IPS DF 19.7 (cell line): ENCODE data around the gene RAB5A.
"Not testable (repeated sequence)": the region's sequence is repeated elsewhere in the genome, so short reads cannot be mapped to it uniquely, and the experiment has no call there.

ENCODE experiments used
- DNase-seq: peaks from one replicate; pipeline ENCODE4 v3.0.0-alpha.2; 2013; ENCODE audit warnings: low read depth, low spot score

RAB5A gene

DNA sequence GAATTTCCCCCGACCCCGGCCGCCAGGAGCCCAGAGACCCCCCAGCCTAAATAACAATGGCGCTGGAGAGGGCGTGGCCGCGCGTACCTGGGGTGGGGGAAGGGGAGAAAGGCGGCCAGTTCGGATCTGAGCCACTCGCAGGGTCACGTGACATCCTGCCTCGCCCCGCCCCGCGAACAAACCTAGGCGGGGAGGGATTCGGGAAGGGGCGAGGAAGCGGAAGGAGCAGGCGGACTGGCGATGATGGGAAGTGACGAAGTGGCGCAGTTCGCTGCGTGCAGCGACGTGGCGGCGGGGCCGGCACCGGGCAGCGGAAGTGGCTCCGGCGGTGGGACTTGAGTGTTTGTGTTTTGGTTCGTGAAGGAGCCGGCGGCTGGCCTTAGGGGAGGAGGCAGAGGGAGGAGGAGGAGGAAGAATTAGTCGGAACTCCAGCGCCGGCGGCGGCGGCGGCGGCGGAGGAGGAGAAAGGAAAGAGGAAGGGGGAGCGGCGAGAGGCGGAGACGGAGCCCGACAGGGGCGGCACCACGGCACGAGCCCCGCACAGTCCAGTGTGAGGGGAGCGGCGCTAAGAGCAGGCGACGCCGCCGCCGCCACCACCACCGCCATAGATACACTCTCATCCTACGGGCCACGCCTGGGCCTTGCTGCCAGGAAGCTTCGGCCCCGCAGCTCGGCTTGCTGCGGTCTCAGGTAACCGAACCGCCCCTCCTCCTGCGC is at the start of gene RAB5A:
RAB5A (plus strand) TSS at position 266 of the 717 bp plus-strand sequence. CDS start 3,802 bp downstream, outside the sequence.
- peak; percentile 86 for DNase-seq

- DNase-seq: no peak
Observed at GRCh38 chr3:19898721-19899120, 48.2 kb upstream of the RAB5A start.

DNA sequence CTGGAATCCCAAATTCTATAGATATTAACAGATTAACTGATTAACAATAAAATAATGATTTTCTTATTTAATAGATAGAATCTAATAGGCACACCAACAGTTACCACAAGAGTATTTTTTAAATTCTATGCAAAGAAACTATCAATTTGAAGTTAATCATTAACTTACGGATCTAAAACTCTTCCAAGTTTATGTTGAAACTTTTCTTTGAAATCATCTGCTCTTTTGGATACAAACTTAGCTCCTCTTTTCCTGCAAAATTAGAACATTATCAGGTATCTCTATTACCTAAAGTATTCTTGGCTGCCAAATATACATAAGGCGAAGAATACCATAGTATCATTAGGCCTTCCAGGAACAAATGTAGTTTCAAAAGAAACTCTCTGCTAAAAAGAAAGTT is 47.6 kb upstream of the RAB5A start:
- DNase-seq: no peak

GRCh38 chr3:19899833-19900232 is 47.1 kb upstream of the RAB5A start:
- DNase-seq: not testable (repeated sequence)

GRCh38 chr3:19901337-19901736 is 45.6 kb upstream of the RAB5A start:
- DNase-seq: no peak

- no peak for DNase-seq
Observed at GRCh38 chr3:19901918-19902317, 45.0 kb upstream of the RAB5A start.

GRCh38 chr3:19903649-19904048 is 43.2 kb upstream of the RAB5A start:
- DNase-seq: no peak

DNA sequence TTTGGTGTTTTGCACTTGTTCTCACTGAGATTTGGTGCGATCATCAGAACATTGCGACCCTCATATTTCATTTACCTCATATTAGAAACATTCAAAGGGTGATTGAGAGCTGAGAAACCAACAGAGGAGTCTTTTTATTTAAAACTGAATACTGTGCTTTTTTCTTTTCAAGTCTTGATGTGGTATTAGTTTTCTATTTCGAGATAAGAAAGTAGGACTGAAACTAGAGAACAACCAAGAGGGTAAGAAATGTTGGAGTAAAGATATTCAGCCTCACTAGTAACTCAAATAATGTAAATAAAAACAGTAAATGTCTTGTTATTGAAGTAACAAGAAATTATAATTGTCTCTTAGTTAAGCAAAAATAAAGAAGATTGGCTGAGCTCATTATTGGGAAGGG is 39.4 kb upstream of the RAB5A start:
- no peak for DNase-seq

DNA sequence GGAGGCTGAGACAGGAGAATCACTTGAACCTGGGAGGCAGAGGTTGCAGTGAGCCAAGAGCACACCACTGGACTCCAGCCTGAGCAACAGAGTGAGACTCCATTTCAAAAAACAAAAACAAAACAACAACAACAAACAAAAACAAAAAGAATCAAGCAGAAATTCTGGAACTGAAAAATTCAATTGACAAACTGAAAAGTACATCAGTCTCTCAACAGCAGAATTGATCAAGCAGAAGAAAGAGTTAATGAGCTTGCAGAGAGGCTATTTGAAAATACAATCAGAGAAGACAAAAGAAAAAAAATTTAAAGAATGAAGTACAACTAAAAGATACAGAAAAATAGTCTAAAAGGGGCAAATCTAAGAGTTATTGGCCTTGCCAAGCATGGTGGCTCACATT is 35.4 kb upstream of the RAB5A start:
- DNase-seq: no peak

DNA sequence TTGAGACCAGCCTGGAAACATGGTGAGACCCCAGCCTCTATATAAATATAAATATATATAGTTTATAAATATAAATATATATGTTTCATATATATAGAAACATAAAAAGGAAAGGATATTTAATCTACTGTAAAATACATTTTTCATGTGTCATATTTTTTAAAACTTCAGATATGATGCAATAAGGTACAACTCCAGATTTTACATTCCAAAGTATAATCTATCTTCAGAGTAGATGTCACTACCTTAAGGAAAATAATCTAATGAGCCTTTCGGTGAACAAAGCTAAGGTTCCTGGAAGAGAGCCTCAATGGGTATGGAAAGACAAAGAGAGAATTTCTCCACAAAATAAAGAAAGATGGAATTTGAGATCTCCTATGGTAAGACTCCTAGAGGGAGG is 29.7 kb upstream of the RAB5A start:
- no peak for DNase-seq

GRCh38 chr3:19920401-19921080 is 26.4 kb upstream of the RAB5A start:
- no peak for DNase-seq

GRCh38 chr3:19931180-19931692 is 15.7 kb upstream of the RAB5A start:
- DNase-seq: no peak

- no peak for DNase-seq
Observed at GRCh38 chr3:19931767-19932188, 15.1 kb upstream of the RAB5A start.

GRCh38 chr3:19932422-19932821 is 14.5 kb upstream of the RAB5A start:
- DNase-seq: no peak

- DNase-seq: peak; percentile 47
Observed at GRCh38 chr3:19934098-19934566, 12.8 kb upstream of the RAB5A start, which contains the start of gene EFHB. Gene EFHB (minus strand): TSS chr3:19934217. CDS start chr3:19934018, 199 bp downstream.

DNA sequence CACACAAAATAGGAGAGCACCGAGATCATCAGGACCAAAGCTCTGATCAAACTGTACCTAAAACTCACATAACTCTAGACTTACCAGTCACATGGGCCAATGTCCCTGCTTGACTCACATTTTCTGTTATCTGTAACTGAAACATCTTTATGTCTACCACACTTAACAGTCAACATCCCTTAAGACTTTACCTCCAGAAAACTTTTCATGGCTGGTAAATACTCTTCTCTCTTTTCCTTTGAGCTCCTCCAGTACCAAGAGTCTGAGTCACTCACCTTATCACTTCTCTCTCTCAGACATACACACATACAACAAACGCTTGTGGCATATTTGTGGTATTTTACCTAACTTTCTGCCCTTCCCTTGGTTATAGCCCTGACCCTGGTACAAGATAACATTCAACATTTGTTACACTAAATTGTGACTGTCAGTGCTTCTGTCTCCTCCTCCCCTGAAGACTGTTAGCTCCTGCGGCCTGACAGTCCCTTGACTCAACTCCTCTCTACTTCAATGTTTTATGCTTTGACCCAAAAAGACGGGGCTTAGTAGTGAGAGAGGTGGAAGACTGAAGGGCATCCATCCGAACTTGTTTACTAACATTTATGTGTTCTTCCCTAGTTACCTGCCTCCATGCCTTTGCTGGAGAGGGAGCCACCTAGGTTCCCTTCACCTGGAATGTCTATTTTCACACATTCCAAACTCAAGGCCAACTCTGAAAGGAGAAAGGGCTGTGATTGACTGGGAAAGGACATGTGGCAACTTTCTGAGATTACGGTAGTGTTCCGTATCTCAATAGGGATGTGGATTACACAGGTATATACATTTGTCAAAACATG is 9.2 kb upstream of the RAB5A start:
- DNase-seq: no peak

DNA sequence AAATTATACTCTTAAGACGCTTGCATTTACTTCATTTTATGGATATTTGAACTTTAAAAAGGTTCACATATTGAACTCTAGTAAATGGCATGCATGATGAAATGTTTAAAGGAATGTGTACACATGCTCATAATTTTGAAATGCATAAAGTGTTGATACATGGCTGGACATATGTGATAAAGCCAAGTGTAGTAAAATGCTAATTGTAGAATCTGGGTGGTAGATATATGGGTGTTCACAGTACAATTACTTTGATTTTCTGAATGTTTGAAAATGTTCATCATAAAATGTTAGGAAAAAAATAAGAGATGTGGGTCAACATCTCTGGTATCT is 8.6 kb upstream of the RAB5A start:
- DNase-seq: no peak

DNA sequence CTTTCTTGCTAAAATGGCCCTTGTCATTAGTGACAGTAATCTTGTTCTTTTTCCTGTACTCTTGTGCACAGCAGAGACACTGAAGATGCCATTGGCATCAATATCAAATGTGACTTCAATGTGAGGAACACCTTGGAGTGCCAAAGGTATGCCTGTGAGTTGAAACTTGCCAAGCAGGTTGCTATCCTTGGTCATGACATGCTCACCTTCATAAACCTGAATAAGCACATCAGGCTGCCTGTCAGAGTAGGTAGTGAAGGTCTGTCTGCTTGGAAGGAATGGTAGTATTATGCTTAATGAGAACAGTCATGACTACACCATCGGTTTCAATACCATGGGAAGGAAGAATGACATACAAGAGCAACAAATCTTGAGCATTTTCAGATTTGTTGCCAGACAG is 6.3 kb upstream of the RAB5A start:
- no peak for DNase-seq

- DNase-seq: no peak
Observed at GRCh38 chr3:19945534-19945933, 1.4 kb upstream of the RAB5A start.

GRCh38 chr3:19945969-19946831 is 697 bp upstream of the RAB5A start:
- no peak for DNase-seq
